Type B pancreatic cell (in vitro differentiated cells): ENCODE measurements around the gene OR1F1. TPM values are rescaled to one million over a fixed set of nuclear protein-coding genes. Genes with fewer than 3 reads are reported as not detected.

Source experiments
- DNase-seq: peaks from one replicate; pipeline ENCODE4 v3.0.0; 2021; ENCODE audit warnings: mixed read lengths; ENCODE audit not compliant: unreplicated experiment; ENCODE audit errors: extremely low spot score
- H3K27ac Mint-ChIP-seq: 2 replicates; pipeline ENCODE4 v1.8.0; 2021; ENCODE audit warnings: mild to moderate bottlenecking, mixed read lengths
- H3K27me3 Mint-ChIP-seq: 2 replicates; pipeline ENCODE4 v1.8.0; 2021; ENCODE audit warnings: mixed read lengths
- H3K36me3 Mint-ChIP-seq: 2 replicates; pipeline ENCODE4 v1.8.0; 2021; ENCODE audit warnings: mixed read lengths
- H3K4me1 Mint-ChIP-seq: one replicate; pipeline ENCODE4 v1.8.0; 2021; ENCODE audit warnings: mixed read lengths; ENCODE audit not compliant: unreplicated experiment
- H3K4me3 Mint-ChIP-seq: 2 replicates; pipeline ENCODE4 v1.8.0; 2021; ENCODE audit warnings: mild to moderate bottlenecking, mixed read lengths
- H3K9me3 Mint-ChIP-seq: 2 replicates; pipeline ENCODE4 v1.8.0; 2021; ENCODE audit warnings: mixed read lengths
- CTCF ChIP-seq: fragments of 200-600 bp; sonication (generic); conservative IDR thresholded peaks from 2 replicates; pipeline ENCODE4 v1.5.0; 2021; ENCODE audit warnings: antibody characterized with exemption, mild to moderate bottlenecking
- total RNA-seq: library from RNA; stranded (reverse); gene quantifications from 2 replicates; pipeline ENCODE4 v1.2.1, GENCODE V29; 2021; ENCODE audit warnings: low replicate concordance

The OR1F1 gene
- total RNA-seq, 1 donor from 2014 or later = 0.34 TPM

- no peak overlapping the region for H3K4me3 Mint-ChIP-seq
- no peaks in the 10 kb centered on the region for H3K9me3 Mint-ChIP-seq
- peaks cover 6% of the 10 kb centered on the region for H3K36me3 Mint-ChIP-seq
- no peaks in the 10 kb centered on the region for H3K27me3 Mint-ChIP-seq
- DNase-seq = no peak
- no peak overlapping the region for H3K27ac Mint-ChIP-seq
- H3K4me1 Mint-ChIP-seq = no peaks in the 10 kb centered on the region
- TF ChIP-seq CTCF = no peak
Observed at GRCh38 chr16:3144321-3144983, 43.6 kb upstream of the OR1F1 start.

DNA sequence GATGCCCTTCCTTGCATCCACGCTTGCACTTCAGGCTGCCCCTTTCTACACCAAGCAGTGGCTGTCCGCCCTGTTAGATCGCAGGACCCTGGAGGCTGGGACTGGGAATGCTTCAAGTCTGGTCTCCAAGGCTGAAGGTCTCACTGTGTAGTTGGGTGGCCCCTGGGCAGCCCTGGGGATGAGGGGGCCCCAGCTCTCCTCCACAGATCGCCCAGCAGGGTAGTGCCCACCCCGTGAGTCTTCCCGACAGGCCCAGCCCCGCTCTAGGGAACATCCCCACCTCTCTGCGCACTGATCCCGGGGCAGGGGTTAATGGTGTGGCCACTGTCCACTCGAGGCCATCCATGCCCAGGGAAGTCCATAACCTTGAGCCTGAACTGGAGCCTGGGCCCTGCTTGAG lies 42.9 kb upstream of the OR1F1 start:
- Mint-ChIP-seq H3K27me3 (no peaks in the 10 kb centered on the region), H3K36me3 (peaks cover 6% of the 10 kb centered on the region), H3K4me1 (no peaks in the 10 kb centered on the region), H3K27ac (no peak overlapping the region), H3K4me3 (no peak overlapping the region), H3K9me3 (no peaks in the 10 kb centered on the region)
- no peak for DNase-seq
- no peak for TF ChIP-seq CTCF

GRCh38 chr16:3145660-3146059 lies 42.3 kb upstream of the OR1F1 start:
- Mint-ChIP-seq H3K9me3 (no peaks in the 10 kb centered on the region), H3K36me3 (peaks cover 6% of the 10 kb centered on the region), H3K27ac (no peak overlapping the region), H3K27me3 (peaks cover 2% of the 10 kb centered on the region), H3K4me3 (no peak overlapping the region), H3K4me1 (peaks cover 2% of the 10 kb centered on the region)
- no peak for DNase-seq
- no peak for TF ChIP-seq CTCF

- Mint-ChIP-seq H3K27ac (no peak overlapping the region), H3K36me3 (peaks cover 4% of the 10 kb centered on the region), H3K27me3 (peaks cover 8% of the 10 kb centered on the region), H3K4me1 (peaks cover 10% of the 10 kb centered on the region), H3K4me3 (no peak overlapping the region), H3K9me3 (no peaks in the 10 kb centered on the region)
- DNase-seq = no peak
- no peak for TF ChIP-seq CTCF
Observed at GRCh38 chr16:3147046-3147756, 40.8 kb upstream of the OR1F1 start.

DNA sequence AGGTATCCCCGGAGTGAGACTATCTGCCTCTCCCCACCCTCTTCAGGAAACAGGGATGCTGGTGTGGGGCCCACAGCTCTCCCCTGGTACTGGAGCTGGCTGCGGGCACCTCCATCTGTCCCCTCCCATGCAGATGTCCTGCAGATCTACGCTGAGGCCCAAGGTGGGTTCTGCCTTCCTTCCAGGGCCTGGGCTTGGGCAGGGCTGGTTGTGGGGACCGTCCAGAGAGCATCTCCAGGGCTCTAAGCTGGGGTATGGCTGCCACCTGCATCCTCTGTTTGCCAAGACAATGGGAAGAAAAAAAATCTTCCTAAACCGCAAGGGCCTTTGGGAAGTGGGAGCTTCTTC lies 40.3 kb upstream of the OR1F1 start:
- no peak for TF ChIP-seq CTCF
- Mint-ChIP-seq H3K9me3 (no peaks in the 10 kb centered on the region), H3K27ac (no peak overlapping the region), H3K4me3 (no peak overlapping the region), H3K4me1 (peaks cover 16% of the 10 kb centered on the region), H3K36me3 (no peaks in the 10 kb centered on the region), H3K27me3 (peaks cover 13% of the 10 kb centered on the region)
- no peak for DNase-seq
